GM18508 (cell line): Measurements from ENCODE around the gene SP3.
"Not testable (repeated sequence)": the region's sequence is repeated elsewhere in the genome, so short reads cannot be mapped to it uniquely, and the experiment has no call there.

ENCODE experiments used
- ATAC-seq: cut with Tn5 transposase; IDR thresholded peaks from one replicate; pipeline ENCODE4 v1.9.1; 2021; ENCODE audit warnings: moderate number of reproducible peaks; ENCODE audit not compliant: insufficient read depth, unreplicated experiment

Gene SP3

DNA sequence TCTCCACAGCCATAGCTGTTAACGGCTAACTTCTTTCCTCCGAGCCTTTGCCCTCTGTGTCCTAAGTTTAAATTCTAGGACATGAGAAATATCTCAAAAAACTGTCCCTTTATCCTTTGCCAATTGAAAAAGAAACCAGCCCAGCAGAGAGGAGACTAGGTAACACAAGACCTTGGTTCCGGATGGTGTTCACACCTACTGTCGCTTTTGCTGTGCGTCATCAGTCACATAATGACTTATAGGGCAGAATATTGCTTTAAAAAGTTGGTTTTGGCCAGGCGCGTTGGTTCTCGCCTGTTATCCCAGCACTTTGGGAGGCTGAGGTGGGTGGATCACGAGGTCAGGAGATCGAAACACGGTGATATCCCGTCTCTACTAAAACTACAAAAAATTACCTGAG is 66.2 kb downstream of the SP3 start:
- ATAC-seq: no peak

DNA sequence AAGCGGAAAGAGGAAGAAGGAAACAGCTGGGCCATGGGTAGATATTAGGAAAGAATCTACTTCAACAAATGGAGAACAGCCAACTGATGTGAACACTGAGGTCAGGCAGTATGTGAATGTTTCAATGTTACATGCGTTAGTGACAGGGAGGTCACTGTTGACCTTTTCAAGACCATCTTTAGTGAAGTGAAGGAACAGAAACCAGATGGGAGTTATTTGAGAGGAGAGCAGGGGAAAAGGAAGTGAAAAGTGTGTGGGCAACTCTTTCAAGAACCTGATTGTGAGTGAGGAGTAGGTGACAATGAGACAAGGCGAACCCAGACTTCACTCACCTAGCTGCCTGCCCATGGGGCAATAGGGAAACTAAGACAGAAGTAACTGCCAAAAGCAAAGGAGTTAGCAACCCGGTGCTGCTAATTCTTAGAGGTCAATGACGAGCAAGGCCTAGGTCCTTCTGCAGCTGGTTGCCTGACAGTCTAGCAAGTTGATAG is 67.0 kb downstream of the SP3 start:
- ATAC-seq: peak; percentile 85

GRCh38 chr2:173896755-173897154 is 68.4 kb downstream of the SP3 start:
- no peak for ATAC-seq

GRCh38 chr2:173892341-173892740 is 72.8 kb downstream of the SP3 start:
- ATAC-seq: no peak

DNA sequence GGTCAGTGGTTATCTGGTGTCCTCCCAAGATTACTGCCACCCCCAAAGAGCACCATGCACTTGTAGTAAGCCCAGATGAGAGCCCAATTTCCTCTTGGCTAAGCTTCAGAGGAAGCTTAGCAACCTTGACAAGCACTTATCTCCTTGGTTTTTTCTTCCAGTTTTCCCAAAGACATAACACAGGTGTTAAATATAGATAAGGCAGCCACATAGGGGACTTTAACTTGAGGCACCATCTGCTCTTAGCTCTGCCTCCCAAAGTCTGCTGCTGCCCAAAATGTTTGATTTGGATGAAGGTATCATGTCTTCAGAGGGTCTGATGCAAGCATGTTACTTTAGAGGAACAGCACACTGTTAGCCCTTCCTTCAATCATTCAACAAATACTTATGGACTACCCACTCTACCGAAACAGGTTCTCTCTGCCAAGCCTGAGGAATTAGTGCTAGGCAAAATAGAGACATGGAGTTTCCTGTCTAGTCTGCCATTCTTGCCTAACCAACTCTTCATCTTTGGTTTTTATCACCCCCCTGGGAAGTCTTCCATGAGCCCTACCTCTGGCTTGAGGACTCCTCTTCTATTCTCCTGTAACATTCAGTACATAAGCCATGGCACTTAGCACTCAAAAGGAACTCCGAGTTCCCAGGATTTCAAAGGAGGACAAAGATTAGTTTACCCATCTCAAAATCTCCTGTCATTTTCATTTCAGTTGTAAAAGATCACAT is 73.7 kb downstream of the SP3 start:
- ATAC-seq: no peak

DNA sequence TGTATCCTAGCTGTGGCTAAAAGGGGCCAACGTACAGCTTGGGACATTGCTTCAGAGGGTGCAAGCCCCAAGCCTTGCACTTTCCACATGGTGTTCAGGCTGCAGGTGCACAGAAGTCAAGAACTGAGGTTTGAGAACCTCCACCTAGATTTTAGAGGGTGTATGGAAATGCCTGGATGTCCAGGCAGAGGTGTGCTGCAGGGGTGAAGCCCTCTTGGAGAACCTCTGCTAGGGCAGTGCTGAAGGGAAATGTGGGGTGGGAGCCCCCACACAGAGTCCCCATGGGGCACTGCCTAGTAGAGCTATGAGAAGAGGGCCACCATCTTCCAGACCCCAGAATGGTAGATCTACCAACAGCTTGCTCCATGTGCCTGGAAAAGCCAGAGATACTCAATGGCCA is 75.7 kb downstream of the SP3 start:
- not testable (repeated sequence) for ATAC-seq

DNA sequence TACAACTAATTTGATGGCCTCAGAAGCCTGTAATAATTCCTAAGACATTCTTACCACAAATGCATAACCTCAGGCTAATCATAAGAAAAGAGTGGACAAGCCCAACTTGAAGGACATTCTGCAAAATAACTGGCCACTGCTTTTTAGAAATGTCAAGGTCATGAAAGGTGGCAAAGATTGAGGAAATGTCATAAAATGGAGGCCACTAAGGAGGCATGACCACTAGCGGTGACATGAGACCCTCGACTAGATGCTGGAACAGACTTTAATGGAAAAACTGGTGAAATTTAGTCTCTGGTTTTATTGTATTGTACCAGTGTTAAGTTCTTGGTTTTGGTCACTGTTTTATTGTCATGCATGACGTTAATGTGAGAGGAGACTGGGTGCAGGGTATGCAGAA is 78.6 kb downstream of the SP3 start:
- no peak for ATAC-seq

DNA sequence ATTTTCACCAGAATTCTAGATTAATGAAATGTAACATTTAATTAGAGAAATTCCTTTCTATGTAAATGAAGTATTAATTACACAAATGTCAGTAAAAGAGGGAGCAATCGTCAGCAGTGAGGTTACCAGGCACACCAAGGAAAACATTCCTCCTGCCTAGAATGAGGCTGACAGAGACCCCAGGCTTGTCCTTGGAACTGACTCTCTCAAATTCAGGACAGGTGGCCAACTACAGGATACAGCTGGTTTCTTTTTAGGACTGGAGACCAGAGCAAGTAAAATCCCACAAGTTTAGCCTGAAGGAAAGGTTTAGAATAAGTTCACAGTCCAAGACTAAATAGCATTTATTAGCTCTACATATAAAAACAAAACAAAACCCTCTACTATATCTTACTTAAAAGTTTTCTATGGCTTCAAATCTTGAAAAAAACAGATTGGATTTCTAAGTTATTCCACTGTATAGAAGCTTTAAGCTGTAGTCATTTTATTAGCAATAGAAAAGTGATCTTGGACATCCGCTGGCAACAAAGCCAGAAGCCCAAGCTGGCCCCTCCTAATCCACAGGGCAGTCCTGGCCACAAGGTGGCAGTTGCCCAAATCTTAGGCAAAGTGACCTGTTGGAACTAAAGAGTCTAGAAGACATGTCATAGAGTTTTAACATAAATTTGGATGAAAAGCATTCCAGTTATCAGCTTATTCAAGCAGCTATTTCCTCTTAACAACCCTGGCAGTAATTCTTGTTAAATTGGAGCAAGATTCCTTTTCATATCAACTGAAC is 81.0 kb downstream of the SP3 start:
- no peak for ATAC-seq

GRCh38 chr2:173881886-173882285 is 83.3 kb downstream of the SP3 start:
- no peak for ATAC-seq

GRCh38 chr2:173881461-173881860 is 83.7 kb downstream of the SP3 start:
- no peak for ATAC-seq

DNA sequence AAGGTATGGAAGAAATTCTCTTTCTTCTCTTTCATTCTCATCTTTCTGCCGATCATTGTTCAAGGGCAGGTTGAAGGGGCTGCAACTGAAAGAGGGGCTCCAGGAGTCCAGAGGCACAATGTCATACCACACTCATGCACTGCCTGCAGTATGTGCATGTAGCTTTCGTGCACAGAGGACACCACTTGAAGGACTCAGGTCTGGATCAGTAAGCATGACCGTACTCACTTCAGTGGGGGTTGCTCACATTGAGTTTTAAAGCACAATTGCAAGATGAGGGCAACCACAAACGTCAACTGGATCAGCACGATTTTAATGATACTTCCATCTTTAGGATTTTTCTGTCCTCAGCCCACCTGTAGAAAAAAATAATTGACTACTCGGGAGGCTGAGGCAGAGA is 84.6 kb downstream of the SP3 start:
- no peak for ATAC-seq

DNA sequence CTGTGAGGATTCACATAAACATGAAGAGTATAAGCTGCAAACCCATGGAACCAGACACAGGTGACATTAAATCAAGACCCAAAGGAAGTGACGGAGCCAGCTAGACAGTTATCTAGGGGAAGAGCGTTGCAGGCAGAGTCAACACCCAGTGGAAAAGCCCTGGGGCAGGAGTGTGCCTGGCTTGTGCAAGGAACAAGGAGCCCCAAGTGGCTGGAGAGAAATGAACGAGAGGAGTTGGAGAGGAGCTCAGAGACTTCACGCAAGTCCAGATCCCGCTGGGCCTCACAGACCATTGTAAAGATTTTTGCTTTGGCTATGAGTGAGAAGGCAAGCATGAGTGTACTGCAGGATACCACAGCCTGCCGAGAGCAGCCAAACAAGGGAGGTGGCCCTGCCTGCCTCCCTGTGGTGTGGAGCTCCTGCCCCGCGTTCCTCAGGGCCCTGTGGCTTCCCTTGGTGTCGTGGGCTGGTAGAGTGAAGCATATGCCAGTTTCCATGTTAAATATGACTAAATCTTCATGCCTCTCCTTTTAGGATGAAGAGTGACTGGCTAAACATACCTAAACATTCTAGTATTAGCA is 88.2 kb downstream of the SP3 start:
- no peak for ATAC-seq

DNA sequence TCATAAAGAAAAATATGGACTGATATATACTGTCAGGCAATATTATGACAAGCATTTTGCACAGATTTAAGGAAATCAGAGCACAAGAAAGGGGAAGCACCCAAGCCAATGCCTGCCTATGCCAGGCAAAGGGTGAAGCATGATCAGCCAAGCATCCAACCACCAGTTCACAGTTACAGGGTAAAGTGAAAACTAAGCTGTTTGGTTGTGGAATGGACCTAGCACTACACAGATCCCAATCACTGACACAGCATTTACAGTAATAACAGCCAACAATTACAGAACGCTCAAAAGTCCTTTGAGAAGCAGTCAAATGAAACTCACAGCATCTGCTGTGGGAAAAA is 90.3 kb downstream of the SP3 start:
- ATAC-seq: peak; percentile 79

DNA sequence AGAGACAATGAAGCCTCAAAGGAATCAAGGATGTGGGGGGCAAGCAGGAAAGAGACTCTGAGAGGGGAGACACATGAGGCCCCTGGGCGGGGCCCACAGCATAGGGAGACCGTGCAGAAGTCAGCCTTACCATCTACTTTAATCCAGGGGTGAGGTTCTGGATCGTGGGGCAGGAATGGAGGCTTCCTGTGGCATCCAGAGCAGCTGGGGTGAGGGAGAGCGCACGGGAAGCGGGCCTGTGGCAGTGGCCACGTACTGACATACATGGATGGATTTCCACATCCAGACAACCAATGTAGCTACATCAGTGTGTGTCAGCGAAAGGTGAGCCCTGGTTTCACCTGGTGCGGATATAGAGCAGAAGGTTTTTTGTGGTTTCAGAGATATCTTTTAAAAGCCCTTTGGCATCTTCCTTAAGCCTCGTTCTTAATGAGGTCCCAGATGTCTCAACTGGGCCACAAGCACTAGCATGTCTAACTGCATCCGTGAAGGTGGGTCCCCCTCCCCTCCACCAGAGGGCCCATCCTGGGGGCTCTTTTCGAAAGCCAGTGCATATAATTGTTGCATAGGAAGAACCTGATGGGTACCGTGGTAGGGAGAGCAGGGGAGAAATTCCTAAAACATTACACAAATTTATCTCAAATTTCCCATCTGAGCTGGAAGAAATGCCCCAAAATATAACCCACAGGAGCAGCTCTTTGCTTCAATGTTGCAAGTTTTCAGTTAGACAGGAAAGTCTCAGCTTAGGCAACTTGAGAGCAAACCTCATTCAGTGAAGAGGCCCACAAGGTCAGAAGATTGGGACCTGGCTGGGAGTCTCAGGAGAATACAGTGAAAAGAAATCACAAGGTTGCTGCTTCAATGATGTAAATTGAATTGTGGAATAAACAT is 90.9 kb downstream of the SP3 start:
- peak; percentile 16 for ATAC-seq

- ATAC-seq: no peak
Measured at GRCh38 chr2:173872714-173873113, 92.5 kb downstream of the SP3 start.

GRCh38 chr2:173869244-173870229 is 95.6 kb downstream of the SP3 start:
- no peak for ATAC-seq

DNA sequence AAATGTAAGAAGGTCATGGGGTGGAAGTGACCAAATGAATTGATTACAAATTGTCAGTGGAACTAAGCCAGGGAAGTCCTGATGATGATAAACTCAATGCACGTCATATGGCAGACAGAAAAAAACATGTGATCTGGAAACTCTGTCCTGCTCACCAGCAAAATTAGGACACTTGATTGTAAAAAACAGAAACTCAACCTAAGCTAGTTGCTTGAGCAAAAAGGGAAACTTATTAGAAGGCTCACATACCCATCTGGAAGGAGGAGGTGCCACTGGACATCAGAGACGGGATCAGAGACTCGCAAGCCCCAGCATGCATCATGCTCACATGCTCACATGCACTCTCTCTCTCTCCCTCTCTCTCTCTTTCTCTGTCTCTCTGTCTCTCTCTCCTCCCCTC is 96.8 kb downstream of the SP3 start:
- ATAC-seq: no peak

GRCh38 chr2:173866874-173867618 is 98.1 kb downstream of the SP3 start:
- ATAC-seq: no peak
